Upper lobe of right lung (tissue), 1 donor: ENCODE data around the gene CXCL13. TPM values are rescaled to one million over a fixed set of nuclear protein-coding genes. Genes with fewer than 3 reads are reported as not detected.

Source experiments
- ATAC-seq: fragments of 200-7000 bp; cut with Tn5 transposase; one replicate; pipeline ENCODE4 v1.9.1; 2020; ENCODE audit warnings: mild to moderate bottlenecking, moderate library complexity
- DNase-seq: peaks from one replicate; pipeline ENCODE4 v3.0.0-alpha.2; 2020
- H3K27ac ChIP-seq: fragments of 200-600 bp; one replicate; pipeline ENCODE4 v1.8.0; 2022
- H3K27me3 ChIP-seq: fragments of 200-600 bp; one replicate; pipeline ENCODE4 v1.8.0; 2022; ENCODE audit warnings: mild to moderate bottlenecking
- H3K36me3 ChIP-seq: fragments of 200-600 bp; one replicate; pipeline ENCODE4 v1.8.0; 2022
- H3K4me1 ChIP-seq: fragments of 200-600 bp; one replicate; pipeline ENCODE4 v1.8.0; 2022
- H3K4me3 ChIP-seq: fragments of 200-600 bp; one replicate; pipeline ENCODE4 v1.8.0; 2022; ENCODE audit warnings: mild to moderate bottlenecking
- H3K9me3 ChIP-seq: fragments of 200-600 bp; one replicate; pipeline ENCODE4 v1.8.0; 2022
- CTCF ChIP-seq: fragments of 200-600 bp; IDR thresholded peaks from one replicate; pipeline ENCODE4 v1.8.0; 2022; ENCODE audit warnings: antibody characterized with exemption
- intact Hi-C: fragments of 100-400 bp; cut with DNase I; formaldehyde crosslinking; loops from one replicate; pipeline ENCODE4 v1.11.0; 2022
- total RNA-seq: library from RNA; stranded (reverse); fragmentation: NEBNext Ultra II Directional; extraction: Animal tissue kit (Norgen Biotek cat#: 25700); gene quantifications from one replicate; pipeline ENCODE4 v1.2.1, GENCODE V29; 2021
- donor health status: DM: no; HTN: yes; CAD: no; lungs with severe emphysema.

Gene CXCL13
- total RNA-seq, 1 donor from 2014 or later = not detected

- DNase-seq = no peak
- TF ChIP-seq CTCF = no peak
- Histone ChIP-seq H3K36me3 (no peaks in the 10 kb centered on the region), H3K4me3 (no peak overlapping the region), H3K4me1 (no peaks in the 10 kb centered on the region), H3K9me3 (no peaks in the 10 kb centered on the region), H3K27ac (no peak overlapping the region), H3K27me3 (no peaks in the 10 kb centered on the region)
- ATAC-seq = no peak
- intact Hi-C loops = no loop called here
Observed at GRCh38 chr4:77576351-77576750, 29.3 kb upstream of the CXCL13 start.

- intact Hi-C loops = no loop called here
- no peaks in the 10 kb centered on the region for H3K9me3 ChIP-seq
- no peak overlapping the region for H3K4me3 ChIP-seq
- no peaks in the 10 kb centered on the region for H3K36me3 ChIP-seq
- no peak overlapping the region for H3K27ac ChIP-seq
- no peak for TF ChIP-seq CTCF
- DNase-seq (no peak), ATAC-seq (no peak)
- no peaks in the 10 kb centered on the region for H3K4me1 ChIP-seq
- no peaks in the 10 kb centered on the region for H3K27me3 ChIP-seq
Observed at GRCh38 chr4:77578145-77578544, 27.5 kb upstream of the CXCL13 start.

GRCh38 chr4:77579406-77580076, 26.1 kb upstream of the CXCL13 start:
- Histone ChIP-seq H3K27me3 (no peaks in the 10 kb centered on the region), H3K4me3 (no peak overlapping the region), H3K4me1 (no peaks in the 10 kb centered on the region), H3K9me3 (no peaks in the 10 kb centered on the region), H3K36me3 (no peaks in the 10 kb centered on the region), H3K27ac (no peak overlapping the region)
- DNase-seq = no peak
- no peak for TF ChIP-seq CTCF
- ATAC-seq = peak; percentile 80
- intact Hi-C loops = no loop called here

- intact Hi-C loops = no loop called here
- Histone ChIP-seq H3K4me1 (no peaks in the 10 kb centered on the region), H3K27ac (no peak overlapping the region), H3K4me3 (no peak overlapping the region), H3K9me3 (no peaks in the 10 kb centered on the region), H3K27me3 (no peaks in the 10 kb centered on the region), H3K36me3 (no peaks in the 10 kb centered on the region)
- no peak for DNase-seq
- no peak for TF ChIP-seq CTCF
- no peak for ATAC-seq
Observed at GRCh38 chr4:77581724-77582123, 23.9 kb upstream of the CXCL13 start.

GRCh38 chr4:77582156-77582555, 23.5 kb upstream of the CXCL13 start:
- H3K4me1 ChIP-seq = no peaks in the 10 kb centered on the region
- H3K4me3 ChIP-seq = no peak overlapping the region
- intact Hi-C loops = no loop called here
- no peak for TF ChIP-seq CTCF
- ATAC-seq = no peak
- DNase-seq = no peak
- H3K27ac ChIP-seq = no peak overlapping the region
- H3K36me3 ChIP-seq = no peaks in the 10 kb centered on the region
- H3K9me3 ChIP-seq = no peaks in the 10 kb centered on the region
- H3K27me3 ChIP-seq = no peaks in the 10 kb centered on the region

- H3K36me3 ChIP-seq = no peaks in the 10 kb centered on the region
- H3K4me3 ChIP-seq = no peak overlapping the region
- H3K9me3 ChIP-seq = no peaks in the 10 kb centered on the region
- DNase-seq (no peak), ATAC-seq (no peak)
- no peak overlapping the region for H3K27ac ChIP-seq
- no peaks in the 10 kb centered on the region for H3K27me3 ChIP-seq
- H3K4me1 ChIP-seq = no peaks in the 10 kb centered on the region
- intact Hi-C loops = no loop called here
- TF ChIP-seq CTCF = no peak
Observed at GRCh38 chr4:77582711-77583110, 22.9 kb upstream of the CXCL13 start.
